H1 (cell line): ENCODE measurements around the gene GOLIM4. TPM values are rescaled to one million over a fixed set of nuclear protein-coding genes. Genes with fewer than 3 reads are reported as not detected.

Experiments
- CTCF ChIA-PET: fragments of 300-600 bp; sonication (Branson Sonifier 250); formaldehyde crosslinking; loops from one replicate; lab custom pipeline; 2021; ENCODE audit not compliant: partially characterized antibody; lab: Charles Lee
- POLR2A ChIA-PET: fragments of 300-600 bp; sonication (Branson Sonifier 250); formaldehyde crosslinking; loops from one replicate; lab custom pipeline; 2021; ENCODE audit warnings: inconsistent platforms; ENCODE audit not compliant: partially characterized antibody; lab: Charles Lee
- DNase-seq, 2 experiments: peaks; one replicate each; pipeline versions ENCODE4 v3.0.0 to v3.0.0-alpha.2; 2010 to 2022; ENCODE audit warnings: low spot score in 2 of 2, low read depth in 1 of 2, mixed read lengths in 1 of 2
- FAIRE-seq: peaks from 2 replicates; lab custom pipeline; 2011; peaks lifted over from hg19 to GRCh38; lab: Jason Lieb, UNC
- H2AFZ ChIP-seq: 2 replicates; pipeline ENCODE4 v1.8.1; 2012; ENCODE audit warnings: low read length, inconsistent platforms
- H2AK5ac ChIP-seq: 2 replicates; pipeline ENCODE4 v1.6.1; 2013; ENCODE audit warnings: low read depth, low read length
- H2BK120ac ChIP-seq: replicated peaks from 2 replicates; pipeline ENCODE3; 2013; ENCODE audit warnings: low read depth, low read length, inconsistent platforms
- H2BK12ac ChIP-seq: 2 replicates; pipeline ENCODE4 v1.6.1; 2013; ENCODE audit warnings: low read depth, low read length
- H2BK15ac ChIP-seq: 2 replicates; pipeline ENCODE4 v1.6.1; 2013; ENCODE audit warnings: low read length
- H2BK20ac ChIP-seq: 2 replicates; pipeline ENCODE4 v1.6.1; 2013; ENCODE audit warnings: low read length
- H2BK5ac ChIP-seq: 2 replicates; pipeline ENCODE4 v1.6.1; 2013; ENCODE audit warnings: low read depth, low read length
- H3K14ac ChIP-seq: 2 replicates; pipeline ENCODE4 v1.6.1; 2013; ENCODE audit warnings: inconsistent platforms; ENCODE audit not compliant: insufficient read length
- H3K18ac ChIP-seq: 2 replicates; pipeline ENCODE4 v1.6.1; 2013; ENCODE audit warnings: low read length; ENCODE audit errors: extremely low read depth
- H3K23ac ChIP-seq: 2 replicates; pipeline ENCODE4 v1.6.1; 2013; ENCODE audit warnings: inconsistent platforms; ENCODE audit not compliant: insufficient read length
- H3K23me2 ChIP-seq: 2 replicates; pipeline ENCODE4 v1.6.1; 2013; ENCODE audit warnings: low read depth, low read length
- H3K27ac ChIP-seq: 2 replicates; pipeline ENCODE4 v1.6.1; 2011; ENCODE audit warnings: low read depth, low read length, inconsistent platforms
- H3K27me3 ChIP-seq, 4 experiments: replicated peaks in 1 of 4; 1 replicate in 1 of 4; 2 replicates in 3 of 4; pipeline versions ENCODE4 v1.6.1 to v1.8.1; 2011 to 2013; ENCODE audit warnings: low read length in 3 of 4, mild to moderate bottlenecking in 3 of 4, inconsistent platforms in 2 of 4, mixed read lengths in 2 of 4, moderate library complexity in 1 of 4; ENCODE audit not compliant: control insufficient read depth in 3 of 4, insufficient read depth in 3 of 4; ENCODE audit errors: extremely low read depth in 1 of 4
- H3K36me3 ChIP-seq, 4 experiments: 2 replicates each; pipeline versions ENCODE4 v1.6.1 to v1.8.1; 2011 to 2013; ENCODE audit warnings: mild to moderate bottlenecking in 4 of 4, low read length in 3 of 4, moderate library complexity in 2 of 4, control low read depth in 1 of 4, inconsistent platforms in 1 of 4; ENCODE audit not compliant: insufficient read depth in 4 of 4, control insufficient read depth in 2 of 4
- H3K4ac ChIP-seq: replicated peaks from 2 replicates; pipeline ENCODE3; 2013; ENCODE audit warnings: low read length, low read depth, mixed read lengths, inconsistent platforms; ENCODE audit not compliant: insufficient read length
- H3K4me1 ChIP-seq, 4 experiments: replicated peaks in 1 of 4; 1 replicate in 1 of 4; 2 replicates in 3 of 4; pipeline versions ENCODE4 v1.6.1 to v1.8.1; 2011 to 2013; ENCODE audit warnings: low read length in 3 of 4, inconsistent platforms in 2 of 4, mixed read lengths in 1 of 4; ENCODE audit not compliant: insufficient read depth in 4 of 4, control insufficient read depth in 3 of 4
- H3K4me2 ChIP-seq, 2 experiments: 2 replicates each; pipeline versions ENCODE4 v1.6.1 to v1.8.1; 2011 to 2013; ENCODE audit warnings: low read depth in 2 of 2, low read length in 2 of 2, control low read depth in 1 of 2, inconsistent platforms in 1 of 2, mild to moderate bottlenecking in 1 of 2; ENCODE audit not compliant: insufficient read depth in 1 of 2
- H3K4me3 ChIP-seq, 4 experiments: fragments of 200-600, 300-600 bp in 1 of 4; sonication (generic), shearing (Covaris generic), sonication (Bioruptor Twin) in 1 of 4; 2 replicates each; pipeline versions ENCODE4 v1.5.1 to v1.8.1; 2011 to 2016; ENCODE audit warnings: low read length in 4 of 4, low read depth in 3 of 4, control low read depth in 2 of 4, inconsistent platforms in 2 of 4, mild to moderate bottlenecking in 2 of 4, mixed read lengths in 1 of 4, moderate library complexity in 1 of 4; ENCODE audit not compliant: insufficient read depth in 2 of 4; ENCODE audit errors: extremely low read depth in 1 of 4
- H3K56ac ChIP-seq: replicated peaks from 2 replicates; pipeline ENCODE3; 2013; ENCODE audit warnings: low read depth, mild to moderate bottlenecking, mixed read lengths, low read length, inconsistent platforms; ENCODE audit not compliant: insufficient read length
- H3K79me1 ChIP-seq: 2 replicates; pipeline ENCODE4 v1.6.1; 2013; ENCODE audit warnings: low read depth, low read length, control low read depth
- H3K79me2 ChIP-seq, 2 experiments: 2 replicates each; pipeline versions ENCODE4 v1.6.1 to v1.8.1; 2012 to 2013; ENCODE audit warnings: low read length in 2 of 2, mild to moderate bottlenecking in 2 of 2, inconsistent platforms in 1 of 2; ENCODE audit not compliant: insufficient read depth in 2 of 2, control insufficient read depth in 1 of 2
- H3K9ac ChIP-seq, 4 experiments: replicated peaks in 1 of 4; 1 replicate in 1 of 4; 2 replicates in 3 of 4; pipeline versions ENCODE4 v1.6.1 to v1.8.1; 2011 to 2013; ENCODE audit warnings: low read depth in 3 of 4, low read length in 3 of 4, control low read depth in 2 of 4, mild to moderate bottlenecking in 2 of 4, moderate library complexity in 2 of 4, inconsistent platforms in 1 of 4; ENCODE audit errors: extremely low read depth in 1 of 4
- H3K9me3 ChIP-seq, 2 experiments: 2 replicates each; pipeline versions ENCODE4 v1.6.1 to v1.8.1; 2012 to 2013; ENCODE audit warnings: mild to moderate bottlenecking in 2 of 2, moderate library complexity in 2 of 2, control low read depth in 1 of 2, inconsistent platforms in 1 of 2, low read depth in 1 of 2, low read length in 1 of 2, mixed read lengths in 1 of 2; ENCODE audit not compliant: insufficient read depth in 2 of 2
- H4K20me1 ChIP-seq, 2 experiments: replicated peaks in 1 of 2; 2 replicates each; pipeline versions ENCODE3 to v1.8.1; 2011 to 2013; ENCODE audit warnings: inconsistent platforms in 2 of 2, low read length in 2 of 2, mild to moderate bottlenecking in 1 of 2; ENCODE audit not compliant: insufficient read depth in 2 of 2, control insufficient read depth in 1 of 2
- H4K5ac ChIP-seq: 2 replicates; pipeline ENCODE4 v1.6.1; 2013; ENCODE audit warnings: low read length, low read depth, mixed read lengths, inconsistent platforms; ENCODE audit not compliant: insufficient read length
- H4K8ac ChIP-seq: 2 replicates; pipeline ENCODE4 v1.8.0; 2013; ENCODE audit warnings: mild to moderate bottlenecking, moderate library complexity, low read length, inconsistent platforms; ENCODE audit not compliant: insufficient read depth; ENCODE audit errors: extremely low read depth
- H4K91ac ChIP-seq: replicated peaks from 2 replicates; pipeline ENCODE3; 2013; ENCODE audit warnings: low read length, mixed read lengths, inconsistent platforms; ENCODE audit not compliant: insufficient read length
- polyA plus RNA-seq, 7 experiments: library from polyadenylated mRNA; depleted of rRNA in 3 of 7; stranded (reverse) in 5 of 7; unstranded in 2 of 7; fragments of >200 nt in 5 of 7; fragments of 200-250 nt in 2 of 7; gene quantifications; 1 replicate in 5 of 7; 2 replicates in 1 of 7; 4 replicates in 1 of 7; pipeline versions ENCODE4 v1.2.1 to v1.2.3, GENCODE V29; 2011 to 2013; ENCODE audit warnings: missing spikeins in 2 of 7, mixed read lengths in 2 of 7
- total RNA-seq: library from RNA; stranded (reverse); fragmentation: NEBNext Ultra II Directional; extraction: Animal tissue kit (Norgen Biotek cat#: 25700); gene quantifications from 2 replicates; pipeline ENCODE4 v1.2.1, GENCODE V29; 2021
- TF ChIP-seq, protein P1 (sequence below): fragments of 300-600 bp; sonication (generic); IDR thresholded peaks from 2 replicates; pipeline ENCODE4 v1.7.1; 2012; ENCODE audit warnings: low read length, moderate library complexity, mild to moderate bottlenecking, inconsistent platforms; ENCODE audit not compliant: insufficient replicate concordance

GOLIM4 gene
- total and polyA plus RNA-seq, 2 of the 8 experiments (the other 6 are each of a cell fraction or from before 2014, with no cell fraction given) = 5.6 to 29.7 TPM

DNA sequence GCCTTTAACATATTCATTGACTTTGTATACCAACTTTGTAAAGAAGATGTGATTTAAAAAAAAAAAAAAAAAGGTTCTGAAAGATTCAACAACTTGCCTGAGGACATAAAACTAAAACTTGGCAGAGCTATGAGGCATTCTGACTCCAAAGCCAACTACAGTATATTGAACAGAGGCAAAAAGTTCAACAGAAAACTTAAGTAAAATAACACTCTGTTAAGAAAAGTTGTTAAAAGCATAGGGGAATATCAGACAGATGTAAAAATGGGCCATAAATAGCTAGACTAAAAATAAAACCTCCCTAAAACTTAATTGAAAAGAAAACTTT lies 23.4 kb downstream of the GOLIM4 start:
- Histone ChIP-seq H3K27ac (no peak overlapping the region), H3K79me2 (peaks cover 0 to 16% of the 10 kb centered on the region in 2 experiments; a peak in 2 of 4 replicates)
- CTCF ChIA-PET = interaction anchor here (1.1 kb wide), 1 partner anchor 10 kb away, joined by 7 read pairs; no protein-coding TSS in a partner anchor
- TF ChIP-seq, protein P1, sequence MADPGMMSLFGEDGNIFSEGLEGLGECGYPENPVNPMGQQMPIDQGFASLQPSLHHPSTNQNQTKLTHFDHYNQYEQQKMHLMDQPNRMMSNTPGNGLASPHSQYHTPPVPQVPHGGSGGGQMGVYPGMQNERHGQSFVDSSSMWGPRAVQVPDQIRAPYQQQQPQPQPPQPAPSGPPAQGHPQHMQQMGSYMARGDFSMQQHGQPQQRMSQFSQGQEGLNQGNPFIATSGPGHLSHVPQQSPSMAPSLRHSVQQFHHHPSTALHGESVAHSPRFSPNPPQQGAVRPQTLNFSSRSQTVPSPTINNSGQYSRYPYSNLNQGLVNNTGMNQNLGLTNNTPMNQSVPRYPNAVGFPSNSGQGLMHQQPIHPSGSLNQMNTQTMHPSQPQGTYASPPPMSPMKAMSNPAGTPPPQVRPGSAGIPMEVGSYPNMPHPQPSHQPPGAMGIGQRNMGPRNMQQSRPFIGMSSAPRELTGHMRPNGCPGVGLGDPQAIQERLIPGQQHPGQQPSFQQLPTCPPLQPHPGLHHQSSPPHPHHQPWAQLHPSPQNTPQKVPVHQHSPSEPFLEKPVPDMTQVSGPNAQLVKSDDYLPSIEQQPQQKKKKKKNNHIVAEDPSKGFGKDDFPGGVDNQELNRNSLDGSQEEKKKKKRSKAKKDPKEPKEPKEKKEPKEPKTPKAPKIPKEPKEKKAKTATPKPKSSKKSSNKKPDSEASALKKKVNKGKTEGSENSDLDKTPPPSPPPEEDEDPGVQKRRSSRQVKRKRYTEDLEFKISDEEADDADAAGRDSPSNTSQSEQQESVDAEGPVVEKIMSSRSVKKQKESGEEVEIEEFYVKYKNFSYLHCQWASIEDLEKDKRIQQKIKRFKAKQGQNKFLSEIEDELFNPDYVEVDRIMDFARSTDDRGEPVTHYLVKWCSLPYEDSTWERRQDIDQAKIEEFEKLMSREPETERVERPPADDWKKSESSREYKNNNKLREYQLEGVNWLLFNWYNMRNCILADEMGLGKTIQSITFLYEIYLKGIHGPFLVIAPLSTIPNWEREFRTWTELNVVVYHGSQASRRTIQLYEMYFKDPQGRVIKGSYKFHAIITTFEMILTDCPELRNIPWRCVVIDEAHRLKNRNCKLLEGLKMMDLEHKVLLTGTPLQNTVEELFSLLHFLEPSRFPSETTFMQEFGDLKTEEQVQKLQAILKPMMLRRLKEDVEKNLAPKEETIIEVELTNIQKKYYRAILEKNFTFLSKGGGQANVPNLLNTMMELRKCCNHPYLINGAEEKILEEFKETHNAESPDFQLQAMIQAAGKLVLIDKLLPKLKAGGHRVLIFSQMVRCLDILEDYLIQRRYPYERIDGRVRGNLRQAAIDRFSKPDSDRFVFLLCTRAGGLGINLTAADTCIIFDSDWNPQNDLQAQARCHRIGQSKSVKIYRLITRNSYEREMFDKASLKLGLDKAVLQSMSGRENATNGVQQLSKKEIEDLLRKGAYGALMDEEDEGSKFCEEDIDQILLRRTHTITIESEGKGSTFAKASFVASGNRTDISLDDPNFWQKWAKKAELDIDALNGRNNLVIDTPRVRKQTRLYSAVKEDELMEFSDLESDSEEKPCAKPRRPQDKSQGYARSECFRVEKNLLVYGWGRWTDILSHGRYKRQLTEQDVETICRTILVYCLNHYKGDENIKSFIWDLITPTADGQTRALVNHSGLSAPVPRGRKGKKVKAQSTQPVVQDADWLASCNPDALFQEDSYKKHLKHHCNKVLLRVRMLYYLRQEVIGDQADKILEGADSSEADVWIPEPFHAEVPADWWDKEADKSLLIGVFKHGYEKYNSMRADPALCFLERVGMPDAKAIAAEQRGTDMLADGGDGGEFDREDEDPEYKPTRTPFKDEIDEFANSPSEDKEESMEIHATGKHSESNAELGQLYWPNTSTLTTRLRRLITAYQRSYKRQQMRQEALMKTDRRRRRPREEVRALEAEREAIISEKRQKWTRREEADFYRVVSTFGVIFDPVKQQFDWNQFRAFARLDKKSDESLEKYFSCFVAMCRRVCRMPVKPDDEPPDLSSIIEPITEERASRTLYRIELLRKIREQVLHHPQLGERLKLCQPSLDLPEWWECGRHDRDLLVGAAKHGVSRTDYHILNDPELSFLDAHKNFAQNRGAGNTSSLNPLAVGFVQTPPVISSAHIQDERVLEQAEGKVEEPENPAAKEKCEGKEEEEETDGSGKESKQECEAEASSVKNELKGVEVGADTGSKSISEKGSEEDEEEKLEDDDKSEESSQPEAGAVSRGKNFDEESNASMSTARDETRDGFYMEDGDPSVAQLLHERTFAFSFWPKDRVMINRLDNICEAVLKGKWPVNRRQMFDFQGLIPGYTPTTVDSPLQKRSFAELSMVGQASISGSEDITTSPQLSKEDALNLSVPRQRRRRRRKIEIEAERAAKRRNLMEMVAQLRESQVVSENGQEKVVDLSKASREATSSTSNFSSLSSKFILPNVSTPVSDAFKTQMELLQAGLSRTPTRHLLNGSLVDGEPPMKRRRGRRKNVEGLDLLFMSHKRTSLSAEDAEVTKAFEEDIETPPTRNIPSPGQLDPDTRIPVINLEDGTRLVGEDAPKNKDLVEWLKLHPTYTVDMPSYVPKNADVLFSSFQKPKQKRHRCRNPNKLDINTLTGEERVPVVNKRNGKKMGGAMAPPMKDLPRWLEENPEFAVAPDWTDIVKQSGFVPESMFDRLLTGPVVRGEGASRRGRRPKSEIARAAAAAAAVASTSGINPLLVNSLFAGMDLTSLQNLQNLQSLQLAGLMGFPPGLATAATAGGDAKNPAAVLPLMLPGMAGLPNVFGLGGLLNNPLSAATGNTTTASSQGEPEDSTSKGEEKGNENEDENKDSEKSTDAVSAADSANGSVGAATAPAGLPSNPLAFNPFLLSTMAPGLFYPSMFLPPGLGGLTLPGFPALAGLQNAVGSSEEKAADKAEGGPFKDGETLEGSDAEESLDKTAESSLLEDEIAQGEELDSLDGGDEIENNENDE = no peak

More for the DNA sequence above, 23.4 kb downstream of the GOLIM4 start:
- no peak overlapping the region for H4K91ac ChIP-seq
- H4K20me1 ChIP-seq = no peaks in the 10 kb centered on the region
- no peak overlapping the region for H3K14ac ChIP-seq
- H2BK12ac ChIP-seq = no peak overlapping the region
- no peak for FAIRE-seq
- no peaks in the 10 kb centered on the region for H3K27me3 ChIP-seq
- no peak overlapping the region for H2AK5ac ChIP-seq
- no peak overlapping the region for H3K4me2 ChIP-seq
- no peak overlapping the region for H3K23ac ChIP-seq
- peaks cover 2 to 5% (median 4%) of the 10 kb centered on the region in 4 experiments; a peak in 4 of 7 replicates for H3K4me1 ChIP-seq
- H3K9ac ChIP-seq = no peak overlapping the region
- H4K8ac ChIP-seq = no peak overlapping the region
- H3K56ac ChIP-seq = no peak overlapping the region
- H4K5ac ChIP-seq = no peak overlapping the region
- no peak overlapping the region for H3K18ac ChIP-seq
- no peak overlapping the region for H2AFZ ChIP-seq
- H3K4me3 ChIP-seq = no peak overlapping the region
- DNase-seq = no peak
- no peaks in the 10 kb centered on the region for H3K36me3 ChIP-seq
- no peak overlapping the region for H2BK15ac ChIP-seq
- no peak overlapping the region for H2BK5ac ChIP-seq
- H3K23me2 ChIP-seq = no peaks in the 10 kb centered on the region
- no peaks in the 10 kb centered on the region for H3K9me3 ChIP-seq
- H2BK120ac ChIP-seq = no peak overlapping the region
- H3K4ac ChIP-seq = no peak overlapping the region
- no peaks in the 10 kb centered on the region for H3K79me1 ChIP-seq
- POLR2A ChIA-PET = interaction anchor here (2.0 kb wide), 1 partner anchor 8 kb away, joined by 4 read pairs; no protein-coding TSS in a partner anchor
- H2BK20ac ChIP-seq = no peak overlapping the region
